ENCODE measurements around the gene SYT10.

GRCh38 chr12:33349791-33350190 is 89.8 kb downstream of the SYT10 start:
- TF ChIP-seq CTCF (conservative IDR thresholded peaks at IDR 0.05; ENCODE audit: low read length) = no peak
- no peak for TF ChIP-seq EZH2phosphoT487 (IDR thresholded peaks at IDR 0.05; ENCODE audit: borderline replicate concordance)
